GM21576 (cell line): ENCODE results near the gene GRIFIN.
"Not testable (repeated sequence)": the region's sequence is repeated elsewhere in the genome, so short reads cannot be mapped to it uniquely, and the experiment has no call there.

Experiments
- ATAC-seq: cut with Tn5 transposase; IDR thresholded peaks from one replicate; pipeline ENCODE4 v1.9.1; 2021; ENCODE audit warnings: mild to moderate bottlenecking, moderate library complexity; ENCODE audit not compliant: unreplicated experiment

Gene GRIFIN

DNA sequence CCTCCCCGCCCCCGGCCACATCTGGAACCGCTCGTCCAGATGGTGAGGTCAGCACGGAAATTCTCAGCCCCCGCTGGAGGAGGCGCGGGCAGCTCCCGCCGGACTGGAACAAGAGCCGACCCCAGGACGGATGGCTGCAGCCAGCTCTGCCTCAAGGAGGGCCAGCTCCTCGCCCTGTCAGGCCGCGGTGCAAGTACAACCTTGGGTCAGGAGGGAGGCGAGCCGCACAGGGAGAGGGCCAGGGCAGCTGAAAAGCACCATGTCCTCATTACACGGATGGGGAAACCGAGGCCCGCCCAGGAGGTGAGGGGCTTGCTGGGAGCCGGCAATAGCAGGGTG, 3.8 kb upstream of the GRIFIN start:
- ATAC-seq = no peak

DNA sequence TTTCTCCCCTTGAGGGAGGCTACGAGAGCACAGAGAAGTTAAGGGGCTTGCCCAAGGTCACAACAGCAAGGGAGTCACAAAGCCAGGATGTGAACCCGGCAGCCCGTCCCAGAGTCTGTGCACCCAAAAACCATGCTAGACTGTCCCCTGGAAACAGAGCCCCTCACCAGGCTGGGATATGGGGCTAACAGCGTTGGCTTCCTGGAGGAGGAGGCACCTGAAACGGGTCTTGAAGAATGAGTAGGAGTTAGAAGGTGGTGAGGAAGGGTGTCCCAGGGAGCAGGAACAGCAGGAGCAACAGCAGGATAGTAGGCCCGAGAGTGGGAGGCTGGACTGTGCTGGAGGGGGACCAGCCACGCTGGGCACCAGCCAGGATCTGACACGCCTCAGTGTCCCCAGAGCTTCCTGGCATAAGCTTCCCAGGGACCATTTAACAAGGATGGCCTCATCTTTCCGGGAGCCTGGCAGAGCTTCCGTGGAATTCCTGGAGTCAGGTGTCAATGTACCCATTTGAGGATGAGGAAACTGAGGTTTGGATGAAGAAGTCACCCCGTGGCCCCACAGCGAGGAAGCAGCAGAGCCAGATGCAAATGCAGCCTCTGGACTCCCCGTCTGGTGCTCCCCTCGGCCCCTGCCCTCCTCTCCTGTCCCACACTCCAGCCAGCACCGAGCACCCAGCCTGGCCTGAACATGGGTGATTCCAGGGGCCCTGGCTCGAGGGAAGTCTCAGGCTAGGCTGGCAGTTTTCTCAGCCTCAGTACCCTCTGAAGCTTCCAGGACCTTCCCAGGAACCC, 3.3 kb upstream of the GRIFIN start:
- no peak for ATAC-seq

DNA sequence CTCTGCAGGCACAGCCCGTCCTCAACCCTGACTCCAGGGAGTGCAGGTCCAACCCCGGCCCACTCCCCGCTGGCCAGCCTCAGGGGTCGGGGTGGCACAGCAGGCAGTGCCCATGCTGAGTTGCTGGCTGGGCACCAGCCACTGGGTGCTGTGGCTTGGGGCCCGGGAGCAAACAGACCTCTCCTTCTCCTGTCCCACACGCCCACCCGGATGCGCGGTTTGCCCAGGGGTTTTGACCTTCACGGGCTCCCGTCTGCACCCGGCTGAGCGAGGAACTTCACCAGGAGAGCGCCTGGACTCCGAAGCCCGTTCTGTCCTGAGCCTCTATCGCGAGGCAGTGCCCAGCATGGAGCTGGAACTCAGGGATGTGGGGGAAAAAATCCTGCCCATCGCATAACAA, 2.6 kb upstream of the GRIFIN start:
- ATAC-seq = no peak

DNA sequence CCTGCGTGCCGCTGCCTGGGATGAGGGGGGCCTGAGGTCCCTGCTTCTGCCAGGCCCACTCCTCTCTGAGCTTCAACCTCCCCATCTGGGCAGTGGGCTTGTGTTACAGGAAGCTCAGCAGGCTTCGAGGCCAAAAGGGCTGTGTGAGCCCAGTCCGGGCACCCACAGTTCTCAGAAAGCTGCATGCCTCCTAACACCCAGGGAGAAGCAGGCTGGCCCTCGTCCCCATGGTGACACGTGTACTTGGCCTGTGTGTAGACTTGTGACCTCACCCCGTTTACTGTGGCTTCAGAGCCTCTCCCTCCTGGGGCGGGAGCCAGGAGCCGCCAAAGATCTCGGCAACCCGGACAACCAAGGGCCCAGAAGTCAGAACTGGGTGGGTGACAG, 2.2 kb upstream of the GRIFIN start:
- no peak for ATAC-seq

DNA sequence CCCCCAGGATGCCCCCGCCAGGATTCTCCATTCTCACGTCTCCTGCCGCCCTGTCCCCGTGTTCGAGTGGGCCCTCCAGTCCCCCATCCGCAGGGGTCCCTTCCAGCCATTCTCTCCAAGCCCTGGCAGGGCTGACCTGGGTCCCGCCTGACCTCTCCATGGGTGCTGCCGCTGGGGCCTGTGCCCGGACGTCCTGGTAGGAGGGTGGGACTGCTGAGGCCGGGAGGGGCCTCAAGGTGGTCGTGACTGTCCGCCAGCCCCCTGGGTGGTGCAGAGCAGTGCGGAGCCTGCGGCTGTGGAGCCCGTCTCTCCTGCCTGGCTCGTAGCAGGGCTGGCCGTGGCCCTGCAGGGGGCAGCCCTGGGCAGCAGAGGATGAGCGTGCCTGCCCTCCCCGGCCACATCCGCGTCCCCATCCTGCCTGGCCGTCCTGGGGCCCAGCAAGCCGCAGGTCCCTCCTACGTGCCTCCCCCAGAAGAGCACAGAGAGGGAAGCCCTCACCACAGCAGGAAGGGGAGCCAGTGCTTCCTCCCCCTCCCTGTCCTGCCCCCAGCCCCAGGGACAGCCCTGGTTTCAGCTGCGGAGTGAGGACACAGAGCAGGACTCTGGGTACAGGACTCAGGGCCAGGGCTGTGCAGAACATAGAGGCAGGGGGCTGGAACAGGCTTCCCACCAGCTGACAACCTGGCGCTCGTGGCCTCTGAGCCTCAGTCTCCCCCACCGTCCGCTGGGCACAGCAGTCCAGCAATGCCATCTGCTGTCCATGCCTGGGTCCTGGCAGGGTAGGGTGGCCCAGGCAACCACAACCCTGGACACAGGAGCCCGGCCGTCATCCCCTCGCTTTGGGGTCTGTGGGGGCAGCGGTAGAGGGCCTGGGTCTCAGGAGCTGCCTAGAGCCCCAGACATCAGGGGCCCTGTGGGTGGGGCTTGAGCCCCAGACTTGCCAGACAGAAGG, 1.5 kb upstream of the GRIFIN start:
- no peak for ATAC-seq

DNA sequence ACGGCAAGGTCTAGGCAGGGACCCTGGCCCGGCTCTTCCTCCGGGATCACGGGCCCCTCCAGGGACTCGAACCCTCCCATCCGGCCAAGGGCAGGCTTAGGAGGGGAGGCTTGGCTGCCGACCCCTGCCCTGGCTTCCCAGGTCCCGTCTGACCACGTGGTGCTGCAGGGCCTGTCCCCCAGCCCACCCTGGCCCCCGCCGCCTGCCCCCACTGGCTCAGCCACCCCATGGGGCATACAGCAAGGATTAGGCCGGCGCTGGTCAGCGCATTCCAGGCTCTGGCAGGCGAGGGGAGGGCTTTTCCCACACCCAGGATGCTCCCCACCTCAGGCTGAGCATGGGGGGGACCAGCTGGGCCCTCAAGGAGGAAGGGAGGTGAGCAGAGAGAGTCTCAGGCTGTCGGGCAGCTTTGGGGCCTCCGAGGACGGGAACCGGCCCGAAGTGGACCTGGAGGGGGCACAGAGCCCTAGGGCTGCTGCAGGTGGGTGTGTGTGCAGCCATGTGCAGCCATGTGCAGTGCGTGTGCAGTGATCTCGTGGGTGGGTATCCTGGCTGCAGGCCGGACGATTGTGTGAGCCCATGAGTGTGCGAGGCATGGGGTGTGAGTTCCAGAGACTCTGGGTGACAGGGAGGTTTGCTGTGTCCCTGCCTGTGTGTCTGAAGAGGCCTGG, 713 bp upstream of the GRIFIN start:
- no peak for ATAC-seq

DNA sequence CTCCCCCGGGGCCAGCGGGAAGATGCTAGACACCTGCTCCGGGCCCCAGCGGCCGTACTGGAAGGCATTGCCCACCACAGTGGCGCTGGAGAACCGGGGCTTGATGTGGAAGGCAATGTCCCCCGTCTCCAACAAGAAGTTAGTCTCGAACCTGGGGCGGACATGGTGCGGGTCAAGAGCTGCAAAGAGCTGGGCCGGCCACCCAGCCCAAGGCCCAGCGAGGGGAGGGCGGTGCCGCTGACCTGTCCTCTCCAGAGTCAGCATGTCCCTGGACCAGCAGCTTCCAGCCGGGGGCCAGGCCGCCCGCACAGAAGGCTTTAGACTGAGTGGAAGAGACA, 551 bp downstream of the GRIFIN start:
- ATAC-seq = no peak

DNA sequence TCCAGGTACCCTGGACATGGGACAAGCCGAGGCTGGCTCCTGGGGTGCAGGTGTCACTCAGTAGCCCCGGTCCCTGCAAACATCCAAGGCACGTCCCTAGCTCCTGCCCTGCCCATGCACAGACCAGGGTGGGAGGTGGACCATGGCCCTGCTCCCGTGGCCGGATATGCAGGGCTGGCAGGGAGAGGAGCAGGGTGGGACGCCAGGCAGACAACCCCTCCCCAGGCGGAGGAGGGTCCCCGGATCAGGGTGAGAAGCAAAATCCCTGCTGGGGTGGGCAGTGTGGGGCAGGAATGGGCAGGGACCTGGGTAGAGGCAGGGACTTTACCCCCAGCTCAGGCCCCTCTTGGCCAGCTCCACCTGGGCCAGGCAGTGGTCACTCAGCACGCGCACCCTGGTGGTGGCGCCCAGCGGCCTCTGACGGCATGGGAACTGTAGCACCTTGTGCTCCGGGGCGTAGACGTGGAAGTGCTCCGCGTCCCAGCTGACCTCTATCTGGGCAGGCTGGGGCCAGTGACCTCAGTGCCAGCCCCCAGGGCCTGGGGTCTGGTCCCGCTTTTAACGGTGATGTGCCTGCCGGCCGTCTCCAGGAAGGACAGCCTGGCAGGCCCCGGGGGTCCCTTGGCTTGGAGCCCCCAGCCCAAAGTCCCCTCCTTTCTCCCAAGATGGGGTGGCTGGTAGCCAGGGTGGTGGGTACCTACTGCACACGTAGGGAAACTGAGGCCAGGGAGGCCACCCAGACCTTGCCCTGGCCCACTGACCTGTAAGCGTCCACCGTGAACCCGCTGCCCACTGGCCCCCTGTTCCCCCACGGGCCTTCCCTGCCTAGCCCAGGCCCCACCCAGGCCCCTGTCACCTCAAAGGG, 1.2 kb downstream of the GRIFIN start:
- ATAC-seq = no peak

DNA sequence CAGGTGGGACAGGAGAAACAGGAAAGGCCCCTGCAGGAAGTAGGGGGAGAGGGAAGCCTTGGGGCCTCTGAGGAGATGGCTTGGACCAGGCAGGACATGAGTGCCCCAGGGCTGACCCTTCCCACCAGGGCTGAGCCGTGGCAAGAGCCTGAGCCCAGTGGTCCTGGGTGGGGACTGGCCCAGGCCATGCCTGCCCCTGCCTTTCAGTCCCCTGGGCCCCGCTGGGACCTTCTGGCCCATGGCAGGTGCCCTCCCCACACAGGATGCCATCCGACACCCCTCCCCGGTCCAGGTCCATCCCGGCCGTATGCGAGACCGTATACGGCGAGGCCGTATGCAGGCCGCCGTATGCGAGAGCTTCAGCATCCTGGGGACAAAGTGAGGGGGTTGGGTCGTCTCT, 2.0 kb downstream of the GRIFIN start:
- ATAC-seq = no peak

DNA sequence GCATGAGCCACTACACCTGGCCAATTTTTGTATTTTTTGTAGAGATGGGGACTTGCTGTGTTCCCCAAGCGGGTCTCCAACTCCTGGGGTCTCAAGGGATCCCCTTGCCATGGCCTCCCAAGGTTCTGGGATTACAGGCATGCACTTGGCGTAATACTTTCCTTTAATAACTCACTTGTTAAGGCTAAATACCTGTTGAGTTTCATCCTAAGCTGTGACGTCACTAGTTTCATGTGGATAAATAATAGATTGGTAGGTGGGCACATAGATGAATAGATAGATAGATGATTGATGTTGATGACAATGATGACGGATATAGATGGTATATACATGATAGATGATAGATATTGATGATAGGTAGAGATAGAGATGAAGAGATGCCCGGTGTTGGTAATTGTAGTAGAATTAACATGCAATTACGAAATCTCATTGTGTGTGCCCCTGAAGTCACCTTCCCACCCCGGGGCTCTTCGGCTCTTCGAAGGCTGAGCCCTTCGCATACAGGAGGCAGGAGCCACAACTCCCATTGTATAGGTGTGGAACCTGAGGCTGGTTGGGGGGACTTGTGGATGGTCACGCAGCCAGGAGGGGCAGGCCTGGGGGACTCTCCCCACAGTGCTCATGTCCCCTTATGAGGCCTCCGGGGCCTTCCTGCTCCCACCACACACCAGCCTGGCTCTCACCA, 2.6 kb downstream of the GRIFIN start:
- no peak for ATAC-seq

DNA sequence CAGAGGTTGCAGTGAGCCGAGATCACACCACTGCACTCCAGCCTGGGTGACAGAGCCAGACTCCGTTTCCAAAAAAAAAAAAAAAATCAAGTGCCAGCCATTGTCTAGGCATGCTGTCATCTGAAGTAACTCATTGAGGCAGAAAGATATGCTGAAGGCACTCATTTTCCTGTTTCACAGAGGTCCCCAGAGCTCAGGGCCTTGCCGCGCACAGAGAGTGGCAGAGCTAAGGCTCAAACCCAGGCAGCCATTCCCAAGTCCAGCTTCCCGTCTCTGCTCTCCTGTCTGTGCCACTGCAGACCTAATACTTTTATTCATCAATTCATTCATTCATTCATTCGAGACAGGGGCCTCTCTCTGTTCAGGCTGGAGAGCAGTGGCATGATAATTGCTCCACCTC, 3.5 kb downstream of the GRIFIN start:
- no peak for ATAC-seq

DNA sequence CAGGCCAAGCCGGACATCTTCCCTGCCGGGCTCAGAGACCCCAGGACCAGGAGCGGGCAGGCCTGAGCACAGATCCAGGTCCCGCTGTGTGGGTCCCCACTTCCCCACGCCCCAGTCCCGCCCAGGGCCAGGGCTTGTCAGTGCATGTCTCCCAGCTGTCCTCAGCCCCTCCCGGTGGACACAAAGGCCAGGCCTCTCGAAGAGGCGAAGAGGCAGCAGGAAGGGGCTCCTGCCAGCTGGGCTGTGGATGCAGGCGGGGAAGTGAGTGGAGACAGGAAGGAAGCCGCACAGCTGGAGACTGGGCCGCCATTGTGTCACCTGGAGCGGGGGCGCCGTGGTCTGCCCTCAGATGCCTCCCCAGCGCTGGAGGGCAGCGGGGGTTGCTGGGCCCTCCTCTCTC, 4.8 kb downstream of the GRIFIN start:
- ATAC-seq = no peak

DNA sequence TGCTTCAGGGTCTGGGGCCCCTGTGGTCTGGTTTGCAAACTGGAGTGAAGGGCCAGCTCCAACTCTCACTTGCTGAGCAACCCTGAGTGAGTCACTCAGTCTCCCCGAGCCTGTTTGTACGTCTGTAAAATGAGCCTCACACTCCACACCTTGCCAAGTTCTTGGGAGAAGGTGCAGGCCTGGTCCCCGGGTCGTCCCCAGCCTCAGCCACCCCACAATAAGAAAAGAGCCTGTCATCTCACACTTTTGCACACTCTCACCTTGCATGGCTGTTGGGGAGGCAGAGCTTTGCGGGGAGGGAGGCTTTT, 5.2 kb downstream of the GRIFIN start:
- no peak for ATAC-seq

DNA sequence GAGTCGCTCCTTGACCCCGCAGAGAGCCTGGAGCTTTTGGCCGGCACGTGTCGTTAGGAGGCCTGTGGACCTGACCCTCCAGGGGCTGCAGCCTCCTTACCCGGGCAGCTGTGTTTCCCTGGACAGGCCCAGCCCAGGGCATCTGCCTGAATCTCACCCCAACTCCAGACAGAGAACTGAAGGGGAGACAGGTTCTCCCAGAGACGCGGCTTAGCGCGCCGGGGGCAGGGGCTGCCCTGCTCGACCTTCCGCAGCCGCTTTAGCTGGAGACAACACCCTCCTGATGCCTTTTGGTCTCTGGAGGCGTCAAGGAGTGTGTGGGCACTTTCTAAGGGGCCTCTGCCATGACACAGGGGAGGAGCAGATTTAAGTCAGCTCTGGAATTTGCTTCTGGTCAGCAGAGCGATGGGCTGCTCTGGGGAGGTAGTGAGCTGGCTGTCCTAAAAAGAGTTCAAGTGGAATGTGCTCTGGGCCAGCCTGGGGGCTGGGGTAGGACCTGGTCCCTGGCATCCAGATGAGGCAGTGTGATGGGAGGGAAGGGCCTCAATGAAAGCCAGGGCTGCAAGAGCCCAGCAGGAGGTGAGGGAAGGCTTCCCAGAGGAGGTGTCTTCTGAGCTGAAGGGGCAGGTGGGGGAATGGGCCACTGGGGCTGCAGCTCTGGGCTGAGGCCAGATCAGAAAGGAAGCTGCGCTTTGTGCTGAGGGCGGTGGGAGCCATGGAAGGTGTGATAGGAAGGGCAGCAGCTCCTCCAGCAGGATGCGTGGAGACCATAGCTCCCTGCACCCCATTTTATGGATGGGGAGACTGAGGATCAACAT, 5.8 kb downstream of the GRIFIN start:
- ATAC-seq = no peak

DNA sequence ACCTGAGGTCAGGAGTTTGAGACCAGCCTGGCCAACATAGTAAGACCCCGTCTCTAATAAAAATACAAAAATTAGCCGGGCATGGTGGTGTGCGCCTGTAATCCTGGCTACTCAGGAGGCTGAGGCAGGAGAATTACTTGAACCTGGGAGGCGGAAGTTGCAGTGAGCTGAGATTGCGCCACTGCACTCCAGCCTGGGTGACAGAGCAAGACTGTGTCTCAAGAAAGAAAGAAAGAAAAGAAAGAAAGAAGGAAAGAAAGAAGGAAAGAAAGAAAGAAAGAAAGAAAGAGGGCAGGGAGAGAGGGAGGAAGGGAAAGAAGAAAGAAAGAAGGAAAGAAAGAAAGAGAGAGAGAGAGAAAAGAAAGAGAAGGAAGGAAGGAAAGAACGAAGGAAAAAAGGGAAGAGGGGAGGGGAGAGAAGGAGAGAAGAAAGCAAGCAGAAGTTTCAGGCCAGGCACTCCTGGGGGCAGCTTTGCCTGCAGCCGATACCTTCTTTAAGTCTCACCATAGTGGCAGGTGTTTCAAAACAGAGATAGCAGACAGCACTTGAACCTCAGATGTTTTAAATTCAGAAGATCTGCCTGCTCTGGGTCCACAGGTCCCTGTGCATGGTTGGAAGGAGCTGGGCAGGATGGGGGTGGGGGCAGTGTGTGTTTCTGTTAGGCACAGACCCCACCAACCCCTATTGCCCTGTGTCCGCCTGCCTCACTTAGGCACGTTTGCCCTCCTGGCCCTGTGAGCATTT, 6.6 kb downstream of the GRIFIN start:
- not testable (repeated sequence) for ATAC-seq

DNA sequence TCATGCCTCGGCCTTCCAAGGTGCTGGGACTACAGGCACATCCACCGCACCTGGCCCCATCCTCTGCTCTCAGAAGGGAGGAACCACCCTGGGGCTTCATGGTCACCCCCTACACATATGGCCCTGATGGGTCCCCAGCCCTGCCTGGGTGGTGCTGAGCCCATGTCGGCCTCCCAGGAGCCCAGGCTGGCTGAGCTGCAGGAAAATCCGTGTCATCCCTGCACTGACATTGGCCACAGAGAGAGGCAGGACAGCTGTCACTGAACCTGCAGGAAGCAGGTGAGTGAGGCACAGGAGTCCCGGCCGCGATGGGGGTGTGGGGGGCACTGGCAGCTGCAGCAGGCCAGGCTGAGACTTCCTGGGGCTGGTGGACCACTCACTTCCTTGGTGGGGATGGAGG, 8.0 kb downstream of the GRIFIN start:
- ATAC-seq = no peak

DNA sequence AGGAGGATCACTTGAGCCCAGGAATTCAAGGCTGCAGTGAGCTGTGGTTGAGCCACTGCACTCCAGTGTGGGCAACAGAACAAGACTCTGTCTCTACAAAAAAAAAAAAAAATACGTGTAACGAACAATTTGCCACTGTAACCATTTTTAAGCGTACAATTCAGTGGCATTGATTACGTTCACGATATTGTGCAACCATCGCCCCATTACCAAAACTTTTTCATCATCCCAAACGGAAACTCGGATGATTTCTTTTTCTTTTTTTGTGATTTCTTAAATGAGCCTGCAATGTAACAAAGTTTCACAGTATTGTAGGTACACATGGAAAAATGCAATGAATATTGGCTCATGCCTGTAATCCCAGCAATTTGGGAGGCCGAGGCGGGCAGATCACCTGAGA, 9.5 kb downstream of the GRIFIN start:
- ATAC-seq = no peak

DNA sequence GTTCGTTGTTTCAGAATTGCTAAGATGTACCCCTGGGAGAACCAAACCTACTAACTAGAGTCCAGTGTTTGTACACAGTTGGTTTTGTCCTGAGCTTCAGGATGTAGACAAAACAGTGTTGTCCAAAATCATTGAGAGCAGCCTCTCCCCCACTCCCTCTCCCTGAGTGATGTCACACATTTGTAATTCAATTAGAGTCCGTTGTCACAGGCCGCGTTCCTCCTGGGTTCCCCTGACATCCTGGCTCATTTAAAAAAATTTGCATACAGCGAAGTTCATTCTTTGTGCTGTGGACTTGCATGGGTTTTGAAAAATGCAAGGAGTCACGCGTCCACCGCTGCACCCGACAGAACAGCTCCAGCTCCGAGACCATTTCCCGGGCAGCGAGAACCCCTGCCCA, 10.3 kb downstream of the GRIFIN start:
- ATAC-seq = no peak

DNA sequence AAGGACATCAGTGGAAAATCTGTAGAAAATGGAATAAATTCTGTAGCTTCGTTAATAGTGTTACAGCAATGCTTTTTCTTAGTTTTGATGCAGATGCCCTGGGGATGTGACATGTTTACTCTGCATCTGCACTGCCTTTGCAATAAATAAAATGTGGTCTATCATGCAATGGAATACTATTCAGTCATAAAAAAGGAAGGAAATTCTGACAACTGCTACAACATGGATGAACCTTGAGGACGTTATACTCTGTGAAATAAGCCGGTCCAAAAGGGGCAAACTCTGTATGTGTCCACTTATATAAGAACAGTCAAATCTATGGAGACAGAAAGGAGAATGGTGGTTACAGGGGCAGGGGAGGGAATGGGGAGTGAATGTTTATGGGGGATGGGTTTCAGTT, 13.5 kb downstream of the GRIFIN start:
- no peak for ATAC-seq
